ENCODE data around the gene GOLT1A.

GRCh38 chr1:204212715-204213114 is 1.1 kb downstream of the GOLT1A start:
- no peak for TF ChIP-seq CTCF (IDR thresholded peaks at IDR 0.05; ENCODE audit: borderline replicate concordance, extremely low read depth, low read length, poor library complexity, severe bottlenecking)
- TF ChIP-seq EZH2 (IDR thresholded peaks at IDR 0.05; ENCODE audit: borderline replicate concordance, low read depth, low read length, severe bottlenecking) = no peak
